Hepatocyte (in vitro differentiated cells): ENCODE results near the gene PAPOLG. TPM values are rescaled to one million over a fixed set of nuclear protein-coding genes. Genes with fewer than 3 reads are reported as not detected.
"Not testable (repeated sequence)": the region's sequence is repeated elsewhere in the genome, so short reads cannot be mapped to it uniquely, and the experiment has no call there.

Source experiments
- DNase-seq: peaks from one replicate; pipeline ENCODE4 v3.0.0-alpha.2; 2016; ENCODE audit warnings: low spot score
- H2AFZ ChIP-seq: fragments of 200-600 bp; sonication (generic); 2 replicates; pipeline ENCODE4 v1.6.0; 2016; ENCODE audit warnings: antibody characterized with exemption, mild to moderate bottlenecking
- H3K27ac ChIP-seq: fragments of 200-600 bp; sonication (generic); 2 replicates; pipeline ENCODE4 v1.5.1; 2016; ENCODE audit warnings: mild to moderate bottlenecking
- H3K27me3 ChIP-seq: fragments of 200-600 bp; sonication (generic); 2 replicates; pipeline ENCODE4 v1.6.1; 2016
- H3K36me3 ChIP-seq: fragments of 200-600 bp; sonication (generic); replicated peaks from 2 replicates; pipeline ENCODE4 v1.5.1; 2016; ENCODE audit warnings: low read depth; ENCODE audit not compliant: insufficient read depth
- H3K4me1 ChIP-seq: fragments of 200-600 bp; sonication (generic); 2 replicates; pipeline ENCODE4 v1.5.1; 2016; ENCODE audit warnings: mild to moderate bottlenecking, moderate library complexity; ENCODE audit not compliant: insufficient read depth
- H3K4me2 ChIP-seq: fragments of 200-600 bp; sonication (generic); 2 replicates; pipeline ENCODE4 v1.6.0; 2016
- H3K4me3 ChIP-seq: fragments of 200-600 bp; sonication (generic); 2 replicates; pipeline ENCODE4 v1.5.1; 2016; ENCODE audit warnings: mild to moderate bottlenecking
- H3K79me2 ChIP-seq: fragments of 200-600 bp; sonication (generic); 2 replicates; pipeline ENCODE4 v1.6.0; 2017; ENCODE audit warnings: mild to moderate bottlenecking
- H3K9me2 ChIP-seq: fragments of 200-600 bp; sonication (generic); replicated peaks from 2 replicates; pipeline ENCODE4 v1.6.0; 2017; ENCODE audit warnings: mild to moderate bottlenecking; ENCODE audit not compliant: insufficient read depth
- H3K9me3 ChIP-seq: fragments of 200-600 bp; sonication (generic); 2 replicates; pipeline ENCODE4 v1.5.1; 2016; ENCODE audit warnings: low read depth, mild to moderate bottlenecking
- H4K20me1 ChIP-seq: fragments of 200-600 bp; sonication (generic); 2 replicates; pipeline ENCODE4 v1.6.0; 2016; ENCODE audit warnings: mild to moderate bottlenecking; ENCODE audit not compliant: insufficient read depth, poor library complexity, severe bottlenecking
- CTCF ChIP-seq: fragments of 200-600 bp; sonication (generic); IDR thresholded peaks from 2 replicates; pipeline ENCODE4 v1.5.1; 2016; ENCODE audit warnings: antibody characterized with exemption, mild to moderate bottlenecking; ENCODE audit not compliant: poor library complexity
- EZH2 ChIP-seq: fragments of 200-600 bp; sonication (generic); IDR thresholded peaks from 2 replicates; pipeline ENCODE4 v1.6.1; 2016; ENCODE audit warnings: antibody characterized with exemption, mild to moderate bottlenecking, borderline replicate concordance
- EZH2phosphoT487 ChIP-seq: fragments of 200-600 bp; sonication (generic); IDR thresholded peaks from one replicate; pipeline ENCODE4 v1.6.1; 2018; ENCODE audit warnings: antibody characterized with exemption, mild to moderate bottlenecking, low read depth, moderate library complexity; ENCODE audit not compliant: unreplicated experiment, severe bottlenecking
- WGBS: methylation state at CpG from one replicate; pipeline ENCODE4 v1.1.6; 2016; ENCODE audit warnings: low lambda C conversion rate; ENCODE audit errors: missing lambda C conversion rate; 5-methylcytosine and 5-hydroxymethylcytosine counted together
- polyA plus RNA-seq: library from polyadenylated mRNA; unstranded; fragments of >200 nt; fragmentation: Nextera tagmentation; extraction: Ambion mirVana; gene quantifications from 2 replicates; pipeline ENCODE4 v1.2.1, GENCODE V29; 2016
- total RNA-seq: library from RNA; depleted of rRNA; stranded (reverse); fragments of >200 nt; gene quantifications from 2 replicates; pipeline ENCODE4 v1.2.3, GENCODE V29; 2014

PAPOLG gene
- total and polyA plus RNA-seq, 2 experiments from 2014 or later = 3.4 to 13.5 TPM

GRCh38 chr2:60808330-60808801, 52.3 kb downstream of the PAPOLG start:
- Histone ChIP-seq H3K4me1 (no peaks in the 10 kb centered on the region), H3K4me3 (no peak overlapping the region), H3K27ac (no peak overlapping the region), H3K36me3 (no peaks in the 10 kb centered on the region), H3K4me2 (no peak overlapping the region), H3K79me2 (no peaks in the 10 kb centered on the region), H3K9me2 (no peaks in the 10 kb centered on the region), H2AFZ (no peak overlapping the region), H4K20me1 (no peaks in the 10 kb centered on the region), H3K9me3 (no peaks in the 10 kb centered on the region), H3K27me3 (no peaks in the 10 kb centered on the region)
- TF ChIP-seq EZH2phosphoT487 (no peak), CTCF (no peak), EZH2 (no peak)
- DNase-seq = no peak
- WGBS = 93% methylated on average over 16 of the region's 16 CpGs

- H3K4me2 ChIP-seq = no peak overlapping the region
- no peaks in the 10 kb centered on the region for H3K27me3 ChIP-seq
- WGBS = 92% methylated on average over 14 of the region's 14 CpGs
- H3K9me2 ChIP-seq = no peaks in the 10 kb centered on the region
- DNase-seq = no peak
- no peaks in the 10 kb centered on the region for H3K4me1 ChIP-seq
- no peaks in the 10 kb centered on the region for H4K20me1 ChIP-seq
- no peak overlapping the region for H3K4me3 ChIP-seq
- no peaks in the 10 kb centered on the region for H3K9me3 ChIP-seq
- no peak overlapping the region for H3K27ac ChIP-seq
- no peak overlapping the region for H2AFZ ChIP-seq
- H3K36me3 ChIP-seq = no peaks in the 10 kb centered on the region
- TF ChIP-seq EZH2 = no peak
- TF ChIP-seq EZH2phosphoT487 = no peak
- TF ChIP-seq CTCF = no peak
- no peaks in the 10 kb centered on the region for H3K79me2 ChIP-seq
These were observed 55.7 kb downstream of the PAPOLG start for GRCh38 chr2:60811491-60812375.

GRCh38 chr2:60817191-60817590, 61.1 kb downstream of the PAPOLG start:
- H3K4me1 ChIP-seq, H3K4me3 ChIP-seq, H3K4me2 ChIP-seq, H3K9me3 ChIP-seq, H3K27ac ChIP-seq, H4K20me1 ChIP-seq, H3K36me3 ChIP-seq, H3K79me2 ChIP-seq, H3K27me3 ChIP-seq, H3K9me2 ChIP-seq, DNase-seq, H2AFZ ChIP-seq: not testable (repeated sequence)
- 94% methylated on average over 9 of the region's 9 CpGs for WGBS

- no peak for DNase-seq
- Histone ChIP-seq H3K79me2 (no peaks in the 10 kb centered on the region), H3K27ac (no peak overlapping the region), H4K20me1 (no peaks in the 10 kb centered on the region), H3K9me3 (no peaks in the 10 kb centered on the region), H2AFZ (no peak overlapping the region), H3K4me3 (no peak overlapping the region), H3K9me2 (no peaks in the 10 kb centered on the region), H3K36me3 (no peaks in the 10 kb centered on the region), H3K4me1 (no peaks in the 10 kb centered on the region), H3K4me2 (no peak overlapping the region), H3K27me3 (no peaks in the 10 kb centered on the region)
- 74% methylated on average over 4 of the region's 4 CpGs for WGBS
- TF ChIP-seq EZH2phosphoT487 (no peak), CTCF (no peak), EZH2 (no peak)
These were observed 62.2 kb downstream of the PAPOLG start for GRCh38 chr2:60818272-60818671.
